DOHH2 (cell line): Measurements from ENCODE around the gene SNX24.

ENCODE experiments used
- EZH2phosphoT487 ChIP-seq: fragments of 200-600 bp; sonication (generic); IDR thresholded peaks from 2 replicates; pipeline ENCODE4 v1.6.1; 2017; ENCODE audit warnings: borderline replicate concordance, mild to moderate bottlenecking, antibody characterized with exemption, low read length, moderate library complexity, mixed read lengths
- TF ChIP-seq, protein P1 (sequence below): fragments of 200-600 bp; sonication (generic); IDR thresholded peaks from one replicate; pipeline ENCODE4 v1.5.1; 2014; ENCODE audit warnings: antibody characterized with exemption, mild to moderate bottlenecking, low read depth, low read length; ENCODE audit not compliant: poor library complexity, severe bottlenecking

DNA sequence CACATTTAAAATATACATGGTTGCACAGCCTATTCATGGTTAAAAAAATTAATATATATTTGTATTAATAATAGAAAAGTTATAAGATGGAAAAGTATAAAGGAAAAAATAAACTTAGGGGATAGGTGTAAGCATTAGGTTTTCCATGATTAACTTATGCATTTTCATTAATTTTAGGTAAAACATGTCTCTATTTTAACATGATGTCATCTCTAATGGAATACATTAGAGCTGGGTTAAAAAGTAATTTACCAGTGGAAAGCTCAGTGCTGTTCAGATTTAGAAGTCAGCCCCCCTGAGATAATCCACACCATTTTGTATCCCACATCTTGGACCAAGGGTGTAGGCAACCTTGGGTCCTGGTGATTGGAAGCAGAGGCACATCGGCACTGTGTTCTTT, 49.7 kb downstream of the SNX24 start:
- TF ChIP-seq, protein P1, sequence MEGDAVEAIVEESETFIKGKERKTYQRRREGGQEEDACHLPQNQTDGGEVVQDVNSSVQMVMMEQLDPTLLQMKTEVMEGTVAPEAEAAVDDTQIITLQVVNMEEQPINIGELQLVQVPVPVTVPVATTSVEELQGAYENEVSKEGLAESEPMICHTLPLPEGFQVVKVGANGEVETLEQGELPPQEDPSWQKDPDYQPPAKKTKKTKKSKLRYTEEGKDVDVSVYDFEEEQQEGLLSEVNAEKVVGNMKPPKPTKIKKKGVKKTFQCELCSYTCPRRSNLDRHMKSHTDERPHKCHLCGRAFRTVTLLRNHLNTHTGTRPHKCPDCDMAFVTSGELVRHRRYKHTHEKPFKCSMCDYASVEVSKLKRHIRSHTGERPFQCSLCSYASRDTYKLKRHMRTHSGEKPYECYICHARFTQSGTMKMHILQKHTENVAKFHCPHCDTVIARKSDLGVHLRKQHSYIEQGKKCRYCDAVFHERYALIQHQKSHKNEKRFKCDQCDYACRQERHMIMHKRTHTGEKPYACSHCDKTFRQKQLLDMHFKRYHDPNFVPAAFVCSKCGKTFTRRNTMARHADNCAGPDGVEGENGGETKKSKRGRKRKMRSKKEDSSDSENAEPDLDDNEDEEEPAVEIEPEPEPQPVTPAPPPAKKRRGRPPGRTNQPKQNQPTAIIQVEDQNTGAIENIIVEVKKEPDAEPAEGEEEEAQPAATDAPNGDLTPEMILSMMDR: no peak
- no peak for TF ChIP-seq EZH2phosphoT487
